Midbrain (tissue), 1 donor: ENCODE measurements around the gene NDST3.
"Not testable (repeated sequence)": the region's sequence is repeated elsewhere in the genome, so short reads cannot be mapped to it uniquely, and the experiment has no call there.

Experiments used
- DNase-seq: peaks from one replicate; lab custom pipeline; 2025; lab: John Stamatoyannopoulos, UW

Gene NDST3

GRCh38 chr4:118273642-118274041, 239.4 kb downstream of the NDST3 start:
- no peak for DNase-seq

- DNase-seq = no peak
Measured at GRCh38 chr4:118276580-118276979, 242.3 kb downstream of the NDST3 start.

GRCh38 chr4:118277243-118277642, 243.0 kb downstream of the NDST3 start:
- DNase-seq = no peak

GRCh38 chr4:118278473-118279274, 244.4 kb downstream of the NDST3 start:
- peak; percentile 90 for DNase-seq

- DNase-seq = no peak
Measured at GRCh38 chr4:118279328-118279727, 245.0 kb downstream of the NDST3 start.

- DNase-seq = no peak
Measured at GRCh38 chr4:118279920-118280432, 245.7 kb downstream of the NDST3 start.

GRCh38 chr4:118280501-118281218, 246.4 kb downstream of the NDST3 start:
- peak; percentile 23 for DNase-seq

- no peak for DNase-seq
Measured at GRCh38 chr4:118281611-118282442, 247.5 kb downstream of the NDST3 start.

- DNase-seq = no peak
Measured at GRCh38 chr4:118282692-118283091, 248.4 kb downstream of the NDST3 start.

GRCh38 chr4:118284169-118284568, 249.9 kb downstream of the NDST3 start:
- no peak for DNase-seq

GRCh38 chr4:118285931-118286330, 251.6 kb downstream of the NDST3 start:
- no peak for DNase-seq

- DNase-seq = no peak
Measured at GRCh38 chr4:118286685-118287084, 252.4 kb downstream of the NDST3 start.

GRCh38 chr4:118287711-118288451, 253.6 kb downstream of the NDST3 start:
- DNase-seq = no peak

- no peak for DNase-seq
Measured at GRCh38 chr4:118289794-118290193, 255.5 kb downstream of the NDST3 start.

- DNase-seq = no peak
Measured at GRCh38 chr4:118290951-118291350, 256.7 kb downstream of the NDST3 start.

- DNase-seq = no peak
Measured at GRCh38 chr4:118296729-118297128, 262.4 kb downstream of the NDST3 start.

- not testable (repeated sequence) for DNase-seq
Measured at GRCh38 chr4:118299619-118300018, 265.3 kb downstream of the NDST3 start.

- DNase-seq = no peak
Measured at GRCh38 chr4:118307643-118308042, 273.4 kb downstream of the NDST3 start.
